Mesendoderm (in vitro differentiated cells): Measurements from ENCODE around the gene PTPRM.

Experiments used
- DNase-seq: peaks from one replicate; pipeline ENCODE4 v3.0.0; 2013
- H2AK5ac ChIP-seq: 2 replicates; pipeline ENCODE4 v1.6.1; 2013; ENCODE audit warnings: low read length, inconsistent platforms
- H2BK120ac ChIP-seq: 2 replicates; pipeline ENCODE4 v1.6.1; 2013; ENCODE audit warnings: low read depth, mild to moderate bottlenecking, low read length, moderate library complexity, mixed read lengths
- H2BK15ac ChIP-seq: replicated peaks from 2 replicates; pipeline ENCODE4 v1.6.1; 2013; ENCODE audit warnings: low read depth, mild to moderate bottlenecking, moderate library complexity
- H2BK5ac ChIP-seq: 2 replicates; pipeline ENCODE4 v1.6.1; 2013; ENCODE audit warnings: low read length, inconsistent platforms
- H3K18ac ChIP-seq: 2 replicates; pipeline ENCODE4 v1.6.1; 2013; ENCODE audit warnings: mild to moderate bottlenecking, low read length, mixed read lengths
- H3K23ac ChIP-seq: one replicate; pipeline ENCODE4 v1.6.1; 2013; ENCODE audit warnings: low read length
- H3K27ac ChIP-seq: 2 replicates; pipeline ENCODE4 v1.5.1; 2013; ENCODE audit warnings: low read depth, mild to moderate bottlenecking, inconsistent platforms, low read length, moderate library complexity
- H3K27me3 ChIP-seq: 2 replicates; pipeline ENCODE4 v1.6.1; 2013; ENCODE audit warnings: low read length, control low read depth, mild to moderate bottlenecking, inconsistent platforms; ENCODE audit not compliant: insufficient read depth, poor library complexity
- H3K36me3 ChIP-seq: 2 replicates; pipeline ENCODE4 v1.6.1; 2013; ENCODE audit warnings: low read length, inconsistent platforms; ENCODE audit not compliant: control insufficient read depth, insufficient read depth
- H3K4ac ChIP-seq: one replicate; pipeline ENCODE4 v1.6.1; 2013; ENCODE audit warnings: low read depth, mild to moderate bottlenecking, low read length, moderate library complexity
- H3K4me1 ChIP-seq: 2 replicates; pipeline ENCODE4 v1.6.1; 2013; ENCODE audit warnings: low read depth, low read length, inconsistent platforms; ENCODE audit not compliant: control insufficient read depth
- H3K4me2 ChIP-seq: 2 replicates; pipeline ENCODE4 v1.6.1; 2013; ENCODE audit warnings: low read length
- H3K4me3 ChIP-seq: 2 replicates; pipeline ENCODE4 v1.5.1; 2013; ENCODE audit warnings: mild to moderate bottlenecking, low read length
- H3K56ac ChIP-seq: one replicate; pipeline ENCODE4 v1.6.1; 2013; ENCODE audit warnings: low read length
- H3K79me1 ChIP-seq: 2 replicates; pipeline ENCODE4 v1.6.1; 2013; ENCODE audit warnings: low read length, inconsistent platforms
- H3K79me2 ChIP-seq: 2 replicates; pipeline ENCODE4 v1.6.1; 2013; ENCODE audit warnings: mild to moderate bottlenecking, low read length; ENCODE audit not compliant: control insufficient read depth, insufficient read depth
- H3K9ac ChIP-seq: 2 replicates; pipeline ENCODE4 v1.6.1; 2013; ENCODE audit warnings: low read length, inconsistent platforms
- H4K5ac ChIP-seq: one replicate; pipeline ENCODE4 v1.6.1; 2013; ENCODE audit warnings: low read length
- H4K8ac ChIP-seq: one replicate; pipeline ENCODE4 v1.6.1; 2013; ENCODE audit warnings: low read depth, mild to moderate bottlenecking, control low read depth, low read length, moderate library complexity
- WGBS: extraction: QIAGEN DNeasy Blood & Tissue Kit; methylation state at CpG from one replicate; pipeline ENCODE4 v1.1.7; 2013; ENCODE audit warnings: low lambda C conversion rate, missing lambda C conversion rate; ENCODE audit not compliant: insufficient coverage; ENCODE audit errors: extremely low coverage; 5-methylcytosine and 5-hydroxymethylcytosine counted together

PTPRM gene

DNA sequence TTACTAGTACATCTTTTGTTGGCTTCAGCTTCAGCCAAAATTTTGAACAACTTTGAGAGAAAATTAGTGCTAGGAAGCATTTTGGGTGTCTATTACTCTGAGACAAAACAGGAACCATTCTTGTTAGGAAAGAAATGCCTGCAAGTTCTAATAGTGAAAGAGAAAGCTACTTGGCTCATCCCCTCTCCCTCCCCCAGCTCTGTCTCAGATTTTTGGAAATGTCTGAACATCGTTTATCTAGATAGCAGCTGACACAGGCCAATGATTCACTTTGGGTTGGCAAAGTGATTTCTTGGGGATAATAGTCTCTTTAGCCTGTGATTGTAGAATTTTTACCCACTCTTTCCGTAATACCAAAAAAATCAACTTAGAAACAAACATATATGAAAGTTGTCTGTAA, 42.3 kb upstream of the PTPRM start:
- H3K36me3 ChIP-seq = no peaks in the 10 kb centered on the region
- H3K4ac ChIP-seq = no peak overlapping the region
- H3K4me1 ChIP-seq = no peaks in the 10 kb centered on the region
- no peak overlapping the region for H2BK5ac ChIP-seq
- no peak overlapping the region for H3K4me3 ChIP-seq
- H2BK15ac ChIP-seq = peak overlapping the region; percentile 94
- H4K5ac ChIP-seq = no peak overlapping the region
- H3K79me1 ChIP-seq = no peaks in the 10 kb centered on the region
- H3K23ac ChIP-seq = no peak overlapping the region
- WGBS = no CpG with 5 or more reads among the region's 2 CpGs
- no peak overlapping the region for H2BK120ac ChIP-seq
- H3K4me2 ChIP-seq = no peak overlapping the region
- H4K8ac ChIP-seq = no peak overlapping the region
- H3K9ac ChIP-seq = no peak overlapping the region
- no peak overlapping the region for H3K27ac ChIP-seq
- DNase-seq = no peak
- H3K56ac ChIP-seq = no peak overlapping the region
- no peaks in the 10 kb centered on the region for H3K27me3 ChIP-seq
- H2AK5ac ChIP-seq = no peak overlapping the region
- peak overlapping the region; percentile 80 for H3K18ac ChIP-seq
- no peaks in the 10 kb centered on the region for H3K79me2 ChIP-seq

DNA sequence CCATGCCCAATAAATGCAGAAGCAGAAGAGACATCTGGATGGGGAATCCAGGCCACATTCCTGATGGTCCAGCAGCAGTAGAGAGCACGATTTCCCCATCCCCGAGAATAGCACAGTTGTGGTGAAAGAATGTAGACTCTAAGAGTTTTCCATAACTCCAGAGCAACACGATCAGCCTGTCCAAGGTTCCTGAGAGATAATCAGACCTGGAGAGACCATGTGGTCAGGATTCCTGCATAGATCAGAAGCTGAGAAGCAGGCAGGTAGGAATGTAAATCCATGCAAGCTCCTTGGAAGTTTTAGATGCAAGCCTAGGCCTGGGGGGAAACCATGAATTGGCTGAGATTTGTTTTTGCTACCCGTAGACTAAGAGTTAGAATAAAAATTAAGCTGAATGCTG, 34.2 kb upstream of the PTPRM start:
- no peak overlapping the region for H2AK5ac ChIP-seq
- no CpG with 5 or more reads among the region's 4 CpGs for WGBS
- H3K9ac ChIP-seq = no peak overlapping the region
- H3K56ac ChIP-seq = no peak overlapping the region
- H2BK120ac ChIP-seq = no peak overlapping the region
- no peak overlapping the region for H3K23ac ChIP-seq
- no peak overlapping the region for H4K8ac ChIP-seq
- H3K36me3 ChIP-seq = no peaks in the 10 kb centered on the region
- peak; percentile 72 for DNase-seq
- no peak overlapping the region for H3K4me2 ChIP-seq
- H3K4ac ChIP-seq = no peak overlapping the region
- H2BK15ac ChIP-seq = no peak overlapping the region
- H3K79me2 ChIP-seq = no peaks in the 10 kb centered on the region
- no peak overlapping the region for H4K5ac ChIP-seq
- no peak overlapping the region for H3K27ac ChIP-seq
- H3K79me1 ChIP-seq = no peaks in the 10 kb centered on the region
- H3K4me3 ChIP-seq = no peak overlapping the region
- no peak overlapping the region for H3K18ac ChIP-seq
- no peaks in the 10 kb centered on the region for H3K4me1 ChIP-seq
- H3K27me3 ChIP-seq = no peaks in the 10 kb centered on the region
- no peak overlapping the region for H2BK5ac ChIP-seq

DNA sequence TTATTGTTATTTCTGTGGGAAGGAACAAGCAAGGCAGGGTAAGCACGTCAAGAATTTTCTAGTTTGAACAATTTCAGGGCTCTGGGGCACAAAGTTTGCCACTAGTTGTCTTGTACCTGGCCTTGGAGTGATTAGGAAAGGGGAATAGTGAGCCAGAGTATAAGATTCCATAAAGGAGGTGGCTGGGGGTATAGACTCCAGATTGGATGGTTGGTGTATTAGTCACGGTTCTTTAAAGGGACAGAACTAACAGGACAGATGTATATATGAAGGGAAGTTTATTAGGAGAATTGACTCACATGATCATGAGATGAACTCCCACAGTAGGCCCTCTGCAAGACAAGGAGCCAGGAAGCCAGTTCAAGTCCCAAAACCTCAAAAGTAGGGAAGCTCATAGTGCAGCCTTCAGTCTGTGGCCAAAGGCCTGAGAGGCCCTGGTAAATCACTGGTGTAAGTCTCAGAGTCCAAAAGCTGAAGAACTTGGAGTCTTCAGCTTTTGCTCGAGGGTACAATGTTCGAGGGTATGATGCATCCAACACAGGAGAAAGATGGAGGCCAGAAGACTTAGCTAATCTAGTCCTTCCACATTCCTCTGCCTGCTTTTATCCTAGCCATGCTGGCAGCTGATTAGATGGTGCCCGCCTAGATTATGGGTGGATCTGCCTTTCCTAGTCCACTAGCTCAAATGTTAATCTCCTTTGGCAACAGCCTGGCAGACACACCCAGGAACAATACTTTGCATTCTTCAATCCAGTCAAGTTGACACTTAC, 31.5 kb upstream of the PTPRM start:
- no peaks in the 10 kb centered on the region for H3K36me3 ChIP-seq
- no peak overlapping the region for H4K8ac ChIP-seq
- H3K27ac ChIP-seq = no peak overlapping the region
- H3K23ac ChIP-seq = no peak overlapping the region
- H3K4me2 ChIP-seq = no peak overlapping the region
- no peak overlapping the region for H2BK5ac ChIP-seq
- H2BK15ac ChIP-seq = no peak overlapping the region
- no peak overlapping the region for H3K56ac ChIP-seq
- H3K79me1 ChIP-seq = no peaks in the 10 kb centered on the region
- no peak overlapping the region for H3K4me3 ChIP-seq
- no peaks in the 10 kb centered on the region for H3K4me1 ChIP-seq
- WGBS = no CpG with 5 or more reads among the region's 5 CpGs
- no peak overlapping the region for H3K4ac ChIP-seq
- H2BK120ac ChIP-seq = no peak overlapping the region
- no peak overlapping the region for H4K5ac ChIP-seq
- H3K9ac ChIP-seq = no peak overlapping the region
- H2AK5ac ChIP-seq = no peak overlapping the region
- H3K79me2 ChIP-seq = no peaks in the 10 kb centered on the region
- DNase-seq = no peak
- H3K27me3 ChIP-seq = no peaks in the 10 kb centered on the region
- H3K18ac ChIP-seq = no peak overlapping the region

GRCh38 chr18:7537145-7537544, 30.0 kb upstream of the PTPRM start:
- H2BK15ac ChIP-seq = no peak overlapping the region

DNA sequence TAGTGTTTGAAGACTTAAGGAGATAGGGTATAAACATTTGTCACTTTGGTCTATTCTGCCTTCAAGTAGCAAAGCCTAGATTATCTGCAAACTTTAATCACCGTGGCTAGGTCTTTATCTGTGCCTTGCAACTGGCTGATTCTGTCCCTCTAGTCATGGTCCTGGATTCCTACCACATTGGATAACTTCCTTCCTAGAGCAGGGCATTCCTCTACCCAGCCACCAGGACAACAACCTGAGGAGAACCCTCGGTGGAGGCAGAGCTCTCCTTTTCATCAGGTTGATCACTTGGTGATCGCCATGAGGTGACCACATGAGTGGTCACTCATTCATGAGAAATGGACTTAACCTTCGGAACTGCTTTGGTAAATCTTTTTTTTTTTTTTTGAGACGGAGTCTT, 25.3 kb upstream of the PTPRM start:
- H3K56ac ChIP-seq = no peak overlapping the region
- H3K23ac ChIP-seq = no peak overlapping the region
- no peak overlapping the region for H3K18ac ChIP-seq
- H4K8ac ChIP-seq = no peak overlapping the region
- no peak overlapping the region for H2BK5ac ChIP-seq
- H3K36me3 ChIP-seq = no peaks in the 10 kb centered on the region
- no peak overlapping the region for H2BK120ac ChIP-seq
- H2AK5ac ChIP-seq = no peak overlapping the region
- no peaks in the 10 kb centered on the region for H3K4me1 ChIP-seq
- H3K27ac ChIP-seq = no peak overlapping the region
- no CpG with 5 or more reads among the region's 5 CpGs for WGBS
- H4K5ac ChIP-seq = no peak overlapping the region
- no peak overlapping the region for H2BK15ac ChIP-seq
- no peak overlapping the region for H3K4ac ChIP-seq
- no peak overlapping the region for H3K9ac ChIP-seq
- H3K27me3 ChIP-seq = no peaks in the 10 kb centered on the region
- H3K79me2 ChIP-seq = no peaks in the 10 kb centered on the region
- no peak overlapping the region for H3K4me3 ChIP-seq
- DNase-seq = peak; percentile 77
- no peak overlapping the region for H3K4me2 ChIP-seq
- H3K79me1 ChIP-seq = no peaks in the 10 kb centered on the region

More at GRCh38 chr18:7537145-7537544, 30.0 kb upstream of the PTPRM start:
- Histone ChIP-seq H2BK5ac (no peak overlapping the region), H2AK5ac (no peak overlapping the region), H3K79me1 (no peaks in the 10 kb centered on the region), H3K4ac (no peak overlapping the region), H3K79me2 (no peaks in the 10 kb centered on the region), H3K4me3 (no peak overlapping the region), H4K8ac (no peak overlapping the region), H3K23ac (no peak overlapping the region), H4K5ac (no peak overlapping the region), H3K4me2 (no peak overlapping the region), H3K18ac (no peak overlapping the region), H3K4me1 (no peaks in the 10 kb centered on the region), H3K27ac (no peak overlapping the region), H2BK120ac (no peak overlapping the region), H3K27me3 (no peaks in the 10 kb centered on the region), H3K36me3 (no peaks in the 10 kb centered on the region), H3K56ac (no peak overlapping the region), H3K9ac (no peak overlapping the region)
- no peak for DNase-seq
- no CpG with 5 or more reads among the region's 1 CpG for WGBS

DNA sequence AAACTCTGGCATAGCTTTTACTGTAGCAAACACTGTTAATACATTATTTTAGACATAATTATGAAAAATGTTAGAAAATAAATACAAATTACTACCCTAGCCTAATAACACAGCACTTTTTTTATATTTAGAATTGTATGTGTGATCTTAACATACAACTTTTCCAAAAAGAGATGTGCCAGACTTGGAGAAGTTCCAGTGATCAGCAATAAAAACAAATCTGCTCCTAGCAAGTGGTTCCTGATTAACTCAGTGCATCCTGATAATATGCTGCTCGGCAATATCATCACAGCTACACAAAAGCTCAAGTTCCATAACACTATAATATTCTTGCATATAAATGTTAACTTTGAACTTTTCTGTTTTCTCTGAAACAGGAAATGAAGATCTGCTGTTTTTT, 22.4 kb upstream of the PTPRM start:
- no peak overlapping the region for H3K27ac ChIP-seq
- no peak for DNase-seq
- no peaks in the 10 kb centered on the region for H3K4me1 ChIP-seq
- H3K18ac ChIP-seq = no peak overlapping the region
- H3K36me3 ChIP-seq = no peaks in the 10 kb centered on the region
- H3K4me2 ChIP-seq = no peak overlapping the region
- H2BK15ac ChIP-seq = no peak overlapping the region
- H2AK5ac ChIP-seq = no peak overlapping the region
- no peak overlapping the region for H4K8ac ChIP-seq
- H3K23ac ChIP-seq = no peak overlapping the region
- H3K4me3 ChIP-seq = no peak overlapping the region
- no peak overlapping the region for H3K4ac ChIP-seq
- no peaks in the 10 kb centered on the region for H3K27me3 ChIP-seq
- H3K56ac ChIP-seq = no peak overlapping the region
- no peak overlapping the region for H2BK120ac ChIP-seq
- no peaks in the 10 kb centered on the region for H3K79me2 ChIP-seq
- H3K9ac ChIP-seq = no peak overlapping the region
- no peaks in the 10 kb centered on the region for H3K79me1 ChIP-seq
- H4K5ac ChIP-seq = no peak overlapping the region
- no peak overlapping the region for H2BK5ac ChIP-seq
- no CpG with 5 or more reads among the region's 1 CpG for WGBS
